Measurements from ENCODE around the gene BIRC7.

BIRC7 gene

DNA sequence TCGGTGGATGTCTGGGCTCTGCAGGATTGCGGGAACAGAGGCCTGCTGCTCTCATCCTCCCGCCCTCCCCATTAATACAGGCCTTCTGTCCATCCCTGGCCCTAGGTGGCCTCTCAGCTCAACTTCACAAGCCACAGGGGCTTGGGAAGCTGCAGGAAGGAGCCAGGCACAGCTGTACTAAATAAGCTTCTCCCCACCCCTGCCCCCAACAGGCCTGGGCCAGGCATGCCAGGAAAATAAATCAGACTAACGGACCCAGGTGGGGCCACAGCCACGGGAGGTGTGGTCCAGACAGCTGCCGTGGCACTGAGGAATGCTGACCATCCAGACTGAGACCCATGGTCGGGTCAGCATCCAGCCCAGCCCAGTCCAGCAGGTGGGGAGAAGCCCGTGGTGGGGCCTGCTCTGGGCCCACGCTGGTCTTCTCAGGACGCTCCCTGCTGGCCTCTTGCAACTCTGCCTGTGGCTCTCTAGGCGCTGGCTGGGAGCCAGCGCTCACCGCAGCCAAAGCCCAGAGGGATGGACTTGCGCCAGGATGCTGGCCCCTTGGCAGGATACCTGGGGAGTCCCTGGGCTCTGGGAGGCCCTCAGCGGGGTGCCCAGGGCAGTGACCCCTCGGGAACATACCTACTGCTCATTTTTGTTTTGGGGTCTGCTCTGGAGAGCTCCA lies 11.2 kb upstream of the BIRC7 start:
- no peak for DNase-seq (ENCODE audit: low read depth in 2 of 3, low spot score in 1 of 3)

DNA sequence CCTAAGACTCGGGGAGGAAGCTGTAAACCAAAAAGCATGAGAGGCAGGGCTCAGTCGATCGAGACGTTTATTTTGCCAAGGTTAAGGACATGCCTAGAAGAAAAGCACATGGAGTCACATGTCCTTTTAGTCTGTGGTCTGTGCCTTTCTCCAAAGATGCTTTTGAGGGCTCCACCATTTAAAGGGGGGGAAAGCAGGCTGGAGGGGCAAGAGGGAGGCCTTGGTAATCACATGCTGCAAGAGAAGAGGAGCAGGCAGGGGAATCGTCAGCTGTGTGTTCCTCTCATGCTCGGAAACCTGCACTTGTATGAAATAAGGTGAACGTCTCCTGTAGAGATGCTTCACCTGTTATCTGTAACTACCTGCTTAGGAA lies 10.6 kb upstream of the BIRC7 start:
- DNase-seq (ENCODE audit: low read depth in 2 of 3, low spot score in 1 of 3), result no peak

DNA sequence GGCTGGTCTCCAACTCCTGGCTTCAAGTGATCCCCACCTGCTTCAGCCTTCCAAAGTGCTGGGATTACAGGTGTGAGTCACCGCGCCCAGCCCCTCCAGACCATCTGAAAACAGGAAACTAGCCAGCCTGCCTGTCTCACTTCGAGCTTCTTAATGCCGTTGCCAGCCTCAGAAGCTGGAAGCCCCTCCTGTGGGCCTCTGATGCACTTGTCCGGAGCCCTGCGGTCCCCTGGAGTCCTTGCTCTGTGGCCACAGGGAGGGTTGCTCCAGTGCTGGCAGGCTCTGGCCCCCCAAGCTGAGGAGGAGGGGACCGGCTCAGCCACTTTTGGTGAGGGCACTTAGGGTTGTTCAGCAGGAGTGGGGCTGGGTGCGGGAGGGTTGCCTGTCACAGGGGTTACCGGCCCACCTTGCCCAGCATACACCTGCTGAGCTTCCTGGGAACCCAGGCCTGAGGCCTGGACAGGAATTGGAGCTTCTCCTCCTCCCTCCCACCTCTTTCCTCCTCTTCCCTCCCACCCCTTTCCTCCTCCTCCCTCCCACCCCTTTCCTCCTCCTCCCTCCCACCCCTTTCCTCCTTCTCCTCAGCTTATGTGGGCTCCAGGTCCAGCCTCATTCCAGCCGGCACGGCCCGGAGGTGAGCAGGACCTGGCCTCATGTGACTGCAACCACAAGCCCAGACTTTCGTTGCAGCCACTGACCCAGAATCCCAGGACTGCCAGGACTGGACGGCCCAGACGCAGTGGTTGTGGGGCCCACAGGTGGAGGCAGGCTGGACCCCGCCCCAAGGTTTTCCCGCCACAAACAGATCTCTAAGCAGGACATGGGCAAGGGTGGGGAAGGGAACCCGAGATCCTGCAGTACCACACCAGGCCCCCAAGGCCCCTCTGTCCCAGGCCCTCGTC lies 9.4 kb upstream of the BIRC7 start:
- no peak for DNase-seq (ENCODE audit: low read depth in 2 of 3, low spot score in 1 of 3)

DNA sequence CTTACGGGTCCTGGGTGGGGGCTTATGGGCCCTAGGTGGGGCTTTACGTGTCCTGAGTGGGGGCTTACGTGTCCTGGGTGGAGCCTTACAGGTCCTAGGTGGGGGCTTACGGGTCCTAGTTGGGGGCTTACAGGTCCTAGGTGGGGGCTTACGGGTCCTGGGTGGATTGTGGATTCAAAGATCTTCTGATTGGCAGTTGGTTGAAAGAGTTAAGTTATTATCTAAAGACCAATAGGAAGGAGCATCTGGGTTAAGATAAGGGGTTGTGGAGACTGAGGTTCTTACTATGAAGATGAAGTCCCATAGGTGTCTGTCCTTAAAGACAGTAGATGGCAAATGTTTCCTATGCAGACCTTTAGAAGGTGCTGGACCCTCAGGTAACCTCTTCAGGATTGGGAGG lies 8.4 kb upstream of the BIRC7 start:
- no peak for DNase-seq (ENCODE audit: low read depth in 2 of 3, low spot score in 1 of 3)

DNA sequence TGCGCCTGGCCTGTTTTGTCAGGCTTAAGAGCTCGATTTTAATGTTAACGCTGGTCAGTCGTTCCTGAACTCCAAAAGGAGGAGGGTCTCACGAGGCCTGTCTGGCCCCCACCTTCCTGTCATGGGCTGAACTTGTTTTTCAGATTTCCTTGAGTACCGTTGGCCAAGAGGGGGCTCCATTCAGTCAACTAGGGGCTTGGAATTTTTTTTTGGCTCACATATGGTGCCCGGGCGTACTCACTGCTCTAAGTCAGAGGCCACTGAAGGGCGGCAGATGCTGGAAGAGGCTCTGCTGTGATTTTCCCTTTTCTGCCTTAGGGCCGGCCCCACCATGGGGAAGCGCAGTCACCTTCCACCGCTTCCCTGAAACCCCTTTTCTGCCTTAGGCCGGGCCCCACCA lies 6.9 kb upstream of the BIRC7 start:
- DNase-seq (ENCODE audit: low read depth in 2 of 3, low spot score in 1 of 3), result no peak

DNA sequence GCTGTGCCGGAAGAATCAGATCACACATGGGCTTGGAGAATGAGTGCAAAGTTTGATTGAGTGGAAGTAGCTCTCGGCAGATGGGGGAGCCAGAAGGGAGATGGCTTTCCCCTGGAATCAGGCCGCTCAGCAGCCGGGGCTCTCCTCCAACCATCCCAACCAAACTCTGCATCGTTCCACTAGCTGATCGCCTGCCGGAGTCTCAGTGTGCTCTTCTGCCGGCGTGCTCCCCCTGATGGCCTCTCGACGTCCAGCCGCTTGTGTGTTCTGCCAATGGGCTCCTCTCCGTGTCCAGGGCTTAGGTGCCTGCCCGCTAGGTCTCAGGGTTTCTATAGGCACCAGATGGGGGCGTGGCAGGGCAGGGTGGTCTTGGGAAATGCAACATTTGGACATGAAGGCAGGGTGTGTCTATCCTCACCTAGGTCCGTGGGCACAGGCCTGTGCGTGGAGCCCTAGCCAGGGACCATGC lies 4.9 kb upstream of the BIRC7 start:
- DNase-seq (ENCODE audit: low read depth in 2 of 3, low spot score in 1 of 3), result no peak

DNA sequence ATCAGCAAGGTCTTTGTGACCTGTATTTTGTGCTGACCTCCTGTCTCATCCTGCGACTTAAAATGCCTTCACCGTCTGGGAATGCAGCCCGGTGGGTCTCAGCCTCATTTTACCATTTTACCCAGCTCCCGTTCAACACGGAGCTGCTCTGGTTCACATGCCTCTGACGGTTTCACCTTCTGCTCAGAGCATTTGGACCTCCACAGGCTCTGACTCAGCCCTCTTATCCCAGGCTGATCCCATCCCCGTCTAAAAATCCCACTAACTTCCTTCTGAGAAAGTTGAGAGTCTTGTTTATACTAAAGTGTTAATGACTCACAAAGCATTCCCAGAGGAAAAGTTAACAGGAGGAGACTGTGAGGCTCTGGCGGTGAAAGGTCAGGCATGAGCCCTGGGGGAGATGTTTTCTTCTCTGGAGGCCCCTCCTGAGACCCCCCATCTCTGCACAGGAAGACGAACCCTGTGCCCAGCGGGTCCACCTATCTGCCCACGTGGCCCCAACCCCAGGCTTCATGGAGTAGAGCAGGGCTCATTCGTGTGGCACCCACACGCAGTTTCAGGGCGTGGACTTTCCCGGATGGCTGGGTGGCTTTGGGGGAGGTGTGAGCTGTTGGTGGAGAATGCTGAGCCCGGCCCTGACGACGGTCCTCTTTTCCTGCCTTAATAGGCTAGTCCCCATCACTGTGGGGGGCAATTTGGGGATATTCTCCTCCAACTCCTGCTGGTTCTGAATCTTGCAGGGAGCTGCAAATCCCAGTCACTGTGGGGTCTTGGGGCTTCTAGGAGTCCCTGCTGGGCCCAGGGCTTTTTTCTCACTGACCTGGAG lies 3.3 kb upstream of the BIRC7 start:
- DNase-seq (ENCODE audit: low read depth in 2 of 3, low spot score in 1 of 3), result no peak

DNA sequence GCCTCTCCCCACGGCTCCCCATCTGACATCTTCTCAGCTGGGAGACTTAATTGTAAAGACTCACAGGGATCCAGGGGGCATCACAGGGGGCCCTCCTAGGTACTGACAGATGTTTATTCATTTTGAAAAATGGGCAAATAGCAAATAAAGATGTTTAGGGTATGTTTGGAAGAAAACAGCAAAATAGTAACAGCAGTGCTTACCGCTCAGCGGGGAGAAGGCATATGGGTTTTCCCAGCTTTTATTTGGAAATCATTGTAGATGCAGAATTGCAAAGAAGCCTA lies 2.7 kb upstream of the BIRC7 start:
- DNase-seq (ENCODE audit: low read depth in 2 of 3, low spot score in 1 of 3), result no peak

DNA sequence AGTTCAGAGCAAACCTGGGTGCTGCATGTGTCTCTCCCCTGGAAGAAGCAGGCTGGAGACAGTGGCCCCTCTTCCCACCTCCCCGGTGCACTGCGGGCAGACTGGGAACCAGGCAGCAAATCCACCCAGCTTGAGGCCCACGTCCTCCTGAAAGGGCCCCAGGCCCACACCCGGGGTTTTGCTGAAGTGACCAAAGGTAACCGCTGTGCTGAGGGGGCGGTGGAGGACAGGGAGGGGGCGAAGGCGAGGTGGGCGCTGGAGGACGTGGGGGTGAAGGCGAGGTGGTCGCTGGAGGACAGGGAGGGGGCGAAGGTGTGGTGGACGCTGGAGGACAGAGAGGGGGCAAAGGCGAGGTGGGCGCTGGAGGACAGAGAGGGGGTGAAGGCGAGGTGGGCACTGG lies 1.8 kb upstream of the BIRC7 start:
- no peak for DNase-seq (ENCODE audit: low read depth in 2 of 3, low spot score in 1 of 3)

DNA sequence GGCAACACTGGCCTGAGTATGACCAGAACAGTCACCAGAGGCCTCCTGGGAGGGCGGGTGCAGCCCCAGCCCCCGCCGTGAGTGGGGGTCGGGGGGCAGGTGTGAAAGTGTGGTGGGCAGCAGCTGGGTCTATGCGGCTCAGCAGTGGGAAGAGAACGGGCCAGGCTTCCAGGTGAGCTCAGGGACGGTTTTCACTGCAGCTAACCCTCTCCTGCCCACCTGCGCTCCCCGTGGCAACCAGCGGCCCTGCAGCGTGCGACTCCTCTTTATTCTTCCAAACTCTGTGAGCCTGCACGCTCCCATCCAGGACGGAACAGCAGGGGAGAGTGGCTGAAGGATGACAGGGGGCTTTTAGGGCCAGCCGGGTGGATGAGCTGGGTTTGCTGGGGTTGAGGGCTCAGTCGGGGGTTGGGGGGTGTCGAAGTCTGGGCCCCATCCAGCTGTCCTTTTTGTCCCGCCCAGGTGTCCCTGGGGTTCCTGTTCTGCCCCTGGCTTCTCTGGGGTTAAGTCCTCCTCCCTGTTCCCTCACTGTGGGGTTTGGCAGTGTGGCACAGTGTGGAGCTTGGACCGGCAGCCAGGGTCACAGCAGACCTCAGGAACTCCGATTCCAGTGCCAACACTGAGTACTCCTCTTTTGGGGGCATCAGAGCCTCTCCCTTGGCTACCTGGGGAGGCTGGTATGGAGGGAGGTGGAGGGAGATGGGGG lies 859 bp upstream of the BIRC7 start:
- no peak for DNase-seq (ENCODE audit: low read depth in 2 of 3, low spot score in 1 of 3)

DNA sequence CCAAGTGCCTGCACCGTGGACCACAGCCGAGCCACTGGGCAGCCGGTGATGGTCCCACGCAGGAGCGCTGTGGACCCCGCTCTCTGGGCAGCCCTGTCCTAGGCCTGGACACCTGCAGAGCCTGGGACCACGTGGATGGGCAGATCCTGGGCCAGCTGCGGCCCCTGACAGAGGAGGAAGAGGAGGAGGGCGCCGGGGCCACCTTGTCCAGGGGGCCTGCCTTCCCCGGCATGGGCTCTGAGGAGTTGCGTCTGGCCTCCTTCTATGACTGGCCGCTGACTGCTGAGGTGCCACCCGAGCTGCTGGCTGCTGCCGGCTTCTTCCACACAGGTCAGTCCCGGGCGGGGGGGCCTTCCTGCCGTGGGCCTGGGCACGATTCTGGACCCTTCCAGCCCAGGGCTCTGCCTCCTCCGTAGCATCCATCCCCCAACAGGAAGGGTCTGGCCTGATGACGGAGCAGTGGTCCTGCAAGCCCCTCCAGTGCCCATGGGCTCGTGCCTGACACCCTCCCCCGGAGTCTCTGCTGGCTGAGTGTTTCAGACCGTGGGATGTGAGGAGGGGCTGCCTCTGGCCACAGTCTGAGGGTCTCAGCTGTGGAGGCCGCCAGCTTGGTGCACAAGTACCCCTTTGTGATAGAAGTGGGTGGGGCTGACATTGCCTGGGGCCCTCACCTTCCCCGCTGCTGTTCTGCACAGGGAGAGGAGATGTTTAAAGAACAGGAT lies 572 bp downstream of the BIRC7 start:
- no peak for DNase-seq (ENCODE audit: low read depth in 2 of 3, low spot score in 1 of 3)

DNA sequence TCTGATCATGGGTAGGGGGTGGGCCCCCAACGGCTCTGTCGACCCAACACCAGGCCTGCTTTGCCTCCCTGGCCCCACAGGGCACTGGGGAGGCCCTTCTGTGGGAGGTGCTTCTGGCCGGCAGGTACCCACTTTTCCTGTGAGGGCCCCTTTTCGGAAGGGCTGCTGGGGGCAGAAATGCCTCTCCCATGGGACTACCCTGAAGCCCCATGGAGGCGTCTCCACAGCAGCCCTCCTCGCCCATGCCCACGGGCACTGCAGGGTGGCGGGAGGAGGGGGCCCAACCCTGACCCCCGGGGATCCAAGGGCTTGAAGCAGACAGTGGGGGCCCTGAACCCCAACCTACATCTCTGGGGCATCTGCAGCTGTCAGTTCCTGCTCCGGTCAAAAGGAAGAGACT lies 2.3 kb downstream of the BIRC7 start:
- no peak for DNase-seq (ENCODE audit: low read depth in 2 of 3, low spot score in 1 of 3)

DNA sequence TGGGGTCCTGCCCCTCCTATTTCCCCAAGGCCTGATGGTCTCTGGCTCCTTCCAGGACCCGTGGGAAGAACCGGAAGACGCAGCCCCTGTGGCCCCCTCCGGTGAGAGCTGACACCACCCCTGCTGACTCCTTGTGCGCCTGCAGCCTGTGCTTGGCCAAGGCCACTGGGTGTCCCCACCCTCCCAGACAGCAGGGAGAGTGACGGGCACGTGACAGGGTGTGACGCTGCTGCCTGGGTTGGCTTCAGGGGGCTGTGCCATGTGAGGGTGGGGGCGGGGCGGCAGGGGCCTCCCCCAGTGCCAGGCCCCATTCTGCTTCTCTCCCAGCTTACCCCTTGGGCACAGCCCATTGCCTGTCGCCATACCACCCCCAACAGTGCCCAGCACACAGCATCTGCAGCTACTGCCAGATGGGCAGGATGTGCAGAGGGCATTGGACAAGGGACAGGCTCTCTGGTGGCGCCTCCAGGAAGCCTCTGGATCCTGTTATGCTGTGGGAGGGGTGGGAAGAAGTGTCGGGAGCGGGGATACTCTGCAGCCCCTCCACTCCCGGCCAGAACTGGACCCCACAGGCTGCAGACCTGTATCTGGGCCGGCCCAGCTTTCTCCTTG lies 2.9 kb downstream of the BIRC7 start:
- DNase-seq (ENCODE audit: low read depth in 2 of 3, low spot score in 1 of 3), result no peak

DNA sequence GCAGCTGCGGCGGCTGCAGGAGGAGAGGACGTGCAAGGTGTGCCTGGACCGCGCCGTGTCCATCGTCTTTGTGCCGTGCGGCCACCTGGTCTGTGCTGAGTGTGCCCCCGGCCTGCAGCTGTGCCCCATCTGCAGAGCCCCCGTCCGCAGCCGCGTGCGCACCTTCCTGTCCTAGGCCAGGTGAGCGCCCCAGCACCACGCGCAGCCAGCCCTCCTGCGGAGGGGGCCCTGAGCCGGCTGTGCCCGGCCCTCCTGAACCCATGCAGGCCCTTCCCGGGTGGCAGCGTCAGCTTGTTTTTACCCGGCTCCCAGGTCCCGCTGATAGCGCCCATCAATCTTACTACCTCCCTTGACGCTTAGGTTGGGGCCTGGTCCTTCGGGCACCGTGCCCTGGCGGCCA lies 3.7 kb downstream of the BIRC7 start:
- DNase-seq (ENCODE audit: low read depth in 2 of 3, low spot score in 1 of 3), result no peak

DNA sequence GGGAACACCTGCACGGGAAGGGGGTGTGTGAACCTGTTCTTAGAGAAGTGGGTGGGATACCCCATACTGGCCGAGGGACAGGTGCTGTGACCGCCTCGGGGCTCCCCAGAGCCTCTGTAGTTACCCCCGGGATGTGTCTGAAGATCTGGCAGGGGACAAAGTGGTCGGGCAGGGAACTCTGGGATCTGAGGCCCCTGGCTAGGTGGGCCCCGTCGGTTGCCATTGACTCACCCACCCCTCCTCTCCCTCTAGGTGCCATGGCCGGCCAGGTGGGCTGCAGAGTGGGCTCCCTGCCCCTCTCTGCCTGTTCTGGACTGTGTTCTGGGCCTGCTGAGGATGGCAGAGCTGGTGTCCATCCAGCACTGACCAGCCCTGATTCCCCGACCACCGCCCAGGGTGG lies 4.3 kb downstream of the BIRC7 start:
- DNase-seq (ENCODE audit: low read depth in 2 of 3, low spot score in 1 of 3), result no peak

DNA sequence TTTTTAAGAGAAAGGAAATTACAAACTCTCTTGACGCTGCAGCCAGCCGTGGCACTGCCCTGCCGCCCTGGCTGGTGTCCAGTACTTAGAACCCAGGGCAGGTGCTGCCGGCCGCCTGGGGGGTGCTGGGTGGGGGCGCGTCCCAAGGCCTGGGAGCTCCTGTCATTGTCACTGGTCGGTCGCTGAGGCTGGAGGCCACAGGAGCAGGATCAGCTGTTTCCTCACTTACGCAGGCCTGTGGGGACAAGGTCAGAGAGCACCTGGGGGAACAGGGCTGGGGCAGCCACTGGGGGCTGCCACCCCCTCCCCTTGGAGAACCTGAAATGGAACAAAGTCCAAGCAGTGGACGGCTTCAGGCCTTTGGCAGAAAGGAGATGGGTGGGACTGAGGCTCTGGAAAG lies 5.6 kb downstream of the BIRC7 start:
- no peak for DNase-seq (ENCODE audit: low read depth in 2 of 3, low spot score in 1 of 3)

DNA sequence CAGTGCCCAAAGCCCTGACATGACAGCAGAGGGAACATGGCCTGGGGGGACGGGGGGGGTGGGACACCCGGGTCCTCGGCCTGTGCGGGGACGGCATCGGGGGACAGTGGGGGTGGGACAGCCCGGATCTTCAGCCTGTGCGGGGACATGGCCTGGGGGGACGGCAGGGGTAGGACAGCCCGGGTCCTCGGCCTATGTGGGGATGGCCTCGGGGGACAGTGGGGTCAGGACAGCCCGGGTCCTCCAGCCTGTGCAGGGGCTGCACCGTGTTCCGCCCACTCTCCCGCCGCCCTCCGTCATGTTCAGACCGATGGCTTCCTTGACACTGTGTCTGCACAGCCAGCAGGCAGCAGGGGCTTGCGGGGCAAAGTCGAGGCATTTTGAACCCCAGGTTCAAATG lies 7.0 kb downstream of the BIRC7 start:
- no peak for DNase-seq (ENCODE audit: low read depth in 2 of 3, low spot score in 1 of 3)

DNA sequence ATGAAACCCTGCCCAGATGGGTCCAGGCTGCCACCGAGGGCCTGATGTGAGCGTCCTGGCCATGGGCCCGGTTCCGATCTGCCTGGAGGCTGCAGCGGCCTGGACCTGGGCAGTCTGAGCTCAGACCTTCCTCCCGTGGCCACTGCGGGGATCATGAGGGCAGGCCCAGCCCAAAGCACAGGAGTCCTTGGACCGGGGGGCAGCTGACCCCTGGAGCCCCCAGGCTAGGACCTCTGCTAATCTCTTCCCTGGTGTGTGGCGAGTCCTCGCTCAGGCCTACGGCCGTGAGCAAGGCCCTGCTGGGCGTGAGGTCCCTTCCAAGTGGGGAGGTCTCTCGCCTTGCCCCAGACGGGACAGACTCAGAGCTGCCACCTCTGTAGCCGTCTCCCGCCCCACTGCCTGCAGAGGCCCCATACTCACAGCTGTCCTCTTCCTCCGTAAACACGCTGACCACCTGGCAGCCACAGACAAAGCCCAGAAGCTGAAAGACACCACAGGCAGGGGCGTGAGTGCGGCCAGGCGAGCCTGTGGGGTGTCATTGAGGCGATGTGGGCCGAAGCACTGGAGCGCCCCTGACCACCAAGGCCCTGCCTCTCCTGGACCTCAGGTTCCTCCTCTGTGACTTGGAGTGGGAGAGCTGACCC lies 8.0 kb downstream of the BIRC7 start:
- DNase-seq (ENCODE audit: low read depth in 2 of 3, low spot score in 1 of 3), result no peak

DNA sequence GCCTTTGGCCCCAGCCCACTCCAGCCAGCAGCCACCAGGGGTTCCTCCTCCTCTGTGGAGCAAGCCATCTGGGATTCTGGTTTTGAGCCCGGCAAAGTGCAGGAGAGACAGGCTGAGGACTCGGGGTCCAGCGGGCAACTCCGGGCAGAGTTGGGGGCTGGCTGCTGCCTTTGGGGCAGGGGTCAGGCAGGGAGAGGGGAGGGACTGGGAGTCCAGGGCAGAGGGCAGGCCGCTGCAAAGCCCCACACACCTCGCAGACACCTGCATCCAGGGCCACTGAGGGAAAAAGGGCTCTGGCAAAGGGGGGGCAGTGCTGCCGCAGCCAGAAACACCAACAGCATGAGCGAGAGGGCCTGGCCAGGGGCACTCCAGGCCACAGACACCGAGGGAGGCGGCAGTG lies 8.8 kb downstream of the BIRC7 start:
- no peak for DNase-seq (ENCODE audit: low read depth in 2 of 3, low spot score in 1 of 3)

All from stimulated activated CD4-positive, alpha-beta T cell treated with anti-CD3 and anti-CD28 coated beads, Interleukin-12 subunit alpha, Interleukin-12 subunit beta, amount 100 ng/mL, for 48 hours (primary cell).